Measurements from ENCODE around the gene ZSWIM4. TPM values are rescaled to one million over a fixed set of nuclear protein-coding genes. Genes with fewer than 3 reads are reported as not detected.
A peak's percentile ranks its signal among the peaks of the same experiment; 100 is the strongest.

ZSWIM4 gene
- total and polyA plus RNA-seq, 7 donors = 0.60 to 4.4 (median 3.2) TPM

DNA sequence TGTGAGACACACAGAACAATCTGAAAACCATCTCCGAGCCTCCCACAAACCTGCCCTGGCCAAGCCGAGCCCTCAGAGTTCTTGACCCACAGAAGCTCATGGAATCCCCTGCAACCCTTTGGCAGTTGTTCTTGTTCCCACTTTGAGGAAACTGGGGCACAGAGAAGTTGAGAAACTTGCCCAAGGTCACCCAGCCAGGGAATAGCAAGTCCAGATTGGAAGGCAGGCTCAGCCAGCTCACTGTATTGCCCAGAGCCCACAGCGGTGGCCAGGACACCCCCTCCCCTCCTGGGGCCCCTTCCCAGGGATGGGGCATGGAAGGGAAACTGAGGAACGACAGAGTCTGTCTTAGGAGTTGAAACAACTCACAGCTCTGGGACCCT is 1.8 kb downstream of the ZSWIM4 start:
- no peaks in the 10 kb centered on the region for H3K9me3 ChIP-seq
- peak overlapping the region; percentile 93 to 97 (median 94) for H3K27ac ChIP-seq
- TF ChIP-seq EP300 (IDR thresholded peaks at IDR 0.05) (no peak), POLR2AphosphoS5 (IDR thresholded peaks at IDR 0.05) (no peak), POLR2A (IDR thresholded peaks at IDR 0.05) (no peak)
- TF ChIP-seq, protein P1, sequence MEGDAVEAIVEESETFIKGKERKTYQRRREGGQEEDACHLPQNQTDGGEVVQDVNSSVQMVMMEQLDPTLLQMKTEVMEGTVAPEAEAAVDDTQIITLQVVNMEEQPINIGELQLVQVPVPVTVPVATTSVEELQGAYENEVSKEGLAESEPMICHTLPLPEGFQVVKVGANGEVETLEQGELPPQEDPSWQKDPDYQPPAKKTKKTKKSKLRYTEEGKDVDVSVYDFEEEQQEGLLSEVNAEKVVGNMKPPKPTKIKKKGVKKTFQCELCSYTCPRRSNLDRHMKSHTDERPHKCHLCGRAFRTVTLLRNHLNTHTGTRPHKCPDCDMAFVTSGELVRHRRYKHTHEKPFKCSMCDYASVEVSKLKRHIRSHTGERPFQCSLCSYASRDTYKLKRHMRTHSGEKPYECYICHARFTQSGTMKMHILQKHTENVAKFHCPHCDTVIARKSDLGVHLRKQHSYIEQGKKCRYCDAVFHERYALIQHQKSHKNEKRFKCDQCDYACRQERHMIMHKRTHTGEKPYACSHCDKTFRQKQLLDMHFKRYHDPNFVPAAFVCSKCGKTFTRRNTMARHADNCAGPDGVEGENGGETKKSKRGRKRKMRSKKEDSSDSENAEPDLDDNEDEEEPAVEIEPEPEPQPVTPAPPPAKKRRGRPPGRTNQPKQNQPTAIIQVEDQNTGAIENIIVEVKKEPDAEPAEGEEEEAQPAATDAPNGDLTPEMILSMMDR (IDR thresholded peaks at IDR 0.05) = no peak
- no peaks in the 10 kb centered on the region for H3K27me3 ChIP-seq
- peak overlapping the region in 2 of 4 donors; percentile 66 to 74 for H3K4me3 ChIP-seq
- no peaks in the 10 kb centered on the region for H3K36me3 ChIP-seq
- H3K4me1 ChIP-seq = peaks cover 0 to 36% (median 33%) of the 10 kb centered on the region in 4 donors
- 81 to 83% methylated on average over 4 of the region's 4 CpGs for WGBS, 2 donors
- no peak for DNase-seq
- intact Hi-C loops (cut with DNase I) = loop anchor here (5.0 to 10.0 kb wide), 4 partner anchors 40 to 288 kb away; partner anchors contain the start of genes C19orf67, DCAF15 and RFX1

DNA sequence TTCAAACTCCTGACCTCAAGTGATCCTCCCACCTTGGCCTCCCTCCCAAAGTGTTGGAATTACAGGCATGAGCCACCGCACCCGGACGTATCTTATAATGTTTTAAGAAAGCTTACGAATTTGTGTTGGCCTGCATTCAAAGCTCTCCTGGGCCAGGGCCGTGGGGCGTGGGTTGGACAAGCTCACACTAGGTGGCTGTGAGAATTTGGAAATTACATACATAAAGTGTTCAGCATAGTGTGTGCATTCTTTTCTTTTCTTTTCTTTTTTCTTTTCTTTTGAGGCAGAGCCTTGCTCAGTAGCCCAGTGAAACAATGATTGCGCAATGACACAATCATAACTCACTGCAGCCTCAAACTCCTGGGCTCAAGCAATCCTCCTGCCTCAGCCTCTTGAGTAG is 2.6 kb downstream of the ZSWIM4 start:
- H3K9me3 ChIP-seq = no peaks in the 10 kb centered on the region
- H3K36me3 ChIP-seq = no peaks in the 10 kb centered on the region
- peak overlapping the region; percentile 93 to 97 (median 94) for H3K27ac ChIP-seq
- H3K4me3 ChIP-seq = no peak overlapping the region
- DNase-seq = no peak
- no peaks in the 10 kb centered on the region for H3K27me3 ChIP-seq
- 24 to 60% methylated on average over 7 of the region's 7 CpGs for WGBS, 2 donors
- intact Hi-C loops (cut with DNase I) = loop anchor here (5.0 to 10.0 kb wide), 4 partner anchors 39 to 287 kb away; partner anchors contain the start of genes C19orf67, DCAF15 and RFX1
- H3K4me1 ChIP-seq = peaks cover 0 to 36% (median 33%) of the 10 kb centered on the region in 4 donors
- TF ChIP-seq EP300 (IDR thresholded peaks at IDR 0.05) = no peak
- TF ChIP-seq, protein P1 (IDR thresholded peaks at IDR 0.05) = no peak
- TF ChIP-seq POLR2A (IDR thresholded peaks at IDR 0.05) = no peak
- TF ChIP-seq POLR2AphosphoS5 (IDR thresholded peaks at IDR 0.05) = no peak

DNA sequence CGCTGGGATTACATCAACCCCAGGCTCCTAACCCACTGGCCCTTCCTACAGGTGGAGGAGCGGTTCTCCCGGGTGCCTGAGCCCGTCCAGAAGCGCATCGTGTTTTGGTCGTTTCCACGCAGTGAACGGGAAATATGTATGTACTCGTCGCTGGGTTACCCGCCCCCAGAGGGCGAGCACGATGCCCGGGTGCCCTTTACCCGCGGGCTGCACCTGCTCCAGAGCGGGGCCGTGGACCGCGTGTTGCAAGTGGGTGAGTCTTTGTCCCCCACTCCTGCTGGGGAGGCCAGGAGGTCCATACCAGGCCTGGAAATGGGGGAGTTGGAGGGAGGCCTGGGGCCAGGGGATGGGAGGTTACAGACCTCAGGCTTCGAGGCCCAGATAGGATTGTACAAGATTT is 4.4 kb downstream of the ZSWIM4 start:
- no peak for DNase-seq
- TF ChIP-seq, protein P1 (IDR thresholded peaks at IDR 0.05) = no peak
- no peak for TF ChIP-seq POLR2AphosphoS5 (IDR thresholded peaks at IDR 0.05)
- no peak for TF ChIP-seq POLR2A (IDR thresholded peaks at IDR 0.05)
- TF ChIP-seq EP300 (IDR thresholded peaks at IDR 0.05) = no peak
- no peaks in the 10 kb centered on the region for H3K9me3 ChIP-seq
- H3K27ac ChIP-seq = no peak overlapping the region
- no peaks in the 10 kb centered on the region for H3K36me3 ChIP-seq
- WGBS, 2 donors = 92 to 96% methylated on average over 22 of the region's 22 CpGs
- H3K27me3 ChIP-seq = no peaks in the 10 kb centered on the region
- H3K4me3 ChIP-seq = no peak overlapping the region
- intact Hi-C loops (cut with DNase I) = loop anchor here (5.0 to 10.0 kb wide), 4 partner anchors 38 to 285 kb away; partner anchors contain the start of genes C19orf67, DCAF15 and RFX1
- H3K4me1 ChIP-seq = peaks cover 0 to 30% (median 26%) of the 10 kb centered on the region in 4 donors

GRCh38 chr19:13803038-13803437 is 7.8 kb downstream of the ZSWIM4 start:
- H3K27me3 ChIP-seq = no peaks in the 10 kb centered on the region
- peaks cover 0 to 7% (median 2%) of the 10 kb centered on the region in 4 donors for H3K4me1 ChIP-seq
- H3K27ac ChIP-seq = no peak overlapping the region
- no peaks in the 10 kb centered on the region for H3K9me3 ChIP-seq
- H3K36me3 ChIP-seq = peaks cover 0 to 4% (median 0%) of the 10 kb centered on the region in 4 donors
- DNase-seq = no peak
- 37 to 72% methylated on average over 9 of the region's 9 CpGs for WGBS, 2 donors
- no peak overlapping the region for H3K4me3 ChIP-seq
- TF ChIP-seq POLR2AphosphoS5 (IDR thresholded peaks at IDR 0.05) (no peak), EP300 (IDR thresholded peaks at IDR 0.05) (no peak), POLR2A (IDR thresholded peaks at IDR 0.05) (no peak)
- TF ChIP-seq, protein P1 (IDR thresholded peaks at IDR 0.05) = no peak
- intact Hi-C loops (cut with DNase I) = no loop called here
